ENCODE data around the gene EMD. TPM values are rescaled to one million over a fixed set of nuclear protein-coding genes. Genes with fewer than 3 reads are reported as not detected.

Gene EMD
- total and polyA plus RNA-seq, 12 donors, result 7.7 to 95.2 (median 52.6) TPM

GRCh38 chrX:154401918-154402621 lies 23.0 kb downstream of the EMD start:
- peaks cover 0 to 8% of the 10 kb centered on the region in 2 donors for H3K4me1 ChIP-seq (replicated peaks in 1 of 2)
- peaks cover 0 to 23% of the 10 kb centered on the region in 2 donors for H3K36me3 ChIP-seq (replicated peaks in 1 of 2)
- no peak overlapping the region for H3K4me3 ChIP-seq
- DNase-seq, result peak in 1 of 7 donors; percentile 16
- no peaks in the 10 kb centered on the region for H3K9me3 ChIP-seq (replicated peaks in 1 of 3)
- H3K27me3 ChIP-seq, result no peaks in the 10 kb centered on the region
- TF ChIP-seq CTCF (IDR thresholded peaks at IDR 0.05) (no peak), POLR2A (IDR thresholded peaks at IDR 0.05) (no peak)
- no peak overlapping the region for H3K27ac ChIP-seq
- 39 to 73% (median 58%) methylated on average over 3 to 6 of the region's 6 CpGs for WGBS, 4 donors
- intact Hi-C loops (cut with DNase I), result no loop called here

- WGBS, 4 donors, result 71 to 87% (median 84%) methylated on average over 5 to 19 of the region's 19 CpGs
- no peak for TF ChIP-seq CTCF (IDR thresholded peaks at IDR 0.05)
- TF ChIP-seq POLR2A (IDR thresholded peaks at IDR 0.05), result no peak
- H3K4me1 ChIP-seq (replicated peaks in 1 of 2), result peaks cover 0 to 8% of the 10 kb centered on the region in 2 donors
- intact Hi-C loops (cut with DNase I), result no loop called here
- no peak overlapping the region for H3K27ac ChIP-seq
- DNase-seq, result no peak
- H3K36me3 ChIP-seq (replicated peaks in 1 of 2), result peaks cover 0 to 23% of the 10 kb centered on the region in 2 donors
- no peak overlapping the region for H3K4me3 ChIP-seq
- H3K9me3 ChIP-seq (replicated peaks in 1 of 3), result no peaks in the 10 kb centered on the region
- H3K27me3 ChIP-seq, result no peaks in the 10 kb centered on the region
Observed at GRCh38 chrX:154402622-154403127, 23.6 kb downstream of the EMD start.

DNA sequence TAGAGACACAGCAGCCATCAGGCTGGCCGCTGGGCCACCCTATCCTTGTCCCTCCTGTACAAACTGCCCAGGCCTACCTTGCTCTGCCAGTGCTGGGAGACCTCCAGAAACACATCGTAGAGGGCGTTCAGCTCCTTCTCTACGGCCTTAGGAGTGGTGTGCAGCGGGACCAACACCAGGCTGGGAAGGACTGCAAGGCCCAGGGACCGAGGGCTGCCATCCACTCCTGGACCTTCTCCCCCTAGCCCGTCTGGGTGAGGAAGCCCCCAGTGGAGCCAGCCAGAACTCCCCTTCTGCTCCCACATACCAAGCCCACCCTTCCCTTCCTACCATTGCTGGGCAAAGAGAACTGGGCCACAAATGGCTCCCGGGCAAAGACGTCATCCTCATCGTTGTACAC lies 24.1 kb downstream of the EMD start:
- intact Hi-C loops (cut with DNase I), result no loop called here

DNA sequence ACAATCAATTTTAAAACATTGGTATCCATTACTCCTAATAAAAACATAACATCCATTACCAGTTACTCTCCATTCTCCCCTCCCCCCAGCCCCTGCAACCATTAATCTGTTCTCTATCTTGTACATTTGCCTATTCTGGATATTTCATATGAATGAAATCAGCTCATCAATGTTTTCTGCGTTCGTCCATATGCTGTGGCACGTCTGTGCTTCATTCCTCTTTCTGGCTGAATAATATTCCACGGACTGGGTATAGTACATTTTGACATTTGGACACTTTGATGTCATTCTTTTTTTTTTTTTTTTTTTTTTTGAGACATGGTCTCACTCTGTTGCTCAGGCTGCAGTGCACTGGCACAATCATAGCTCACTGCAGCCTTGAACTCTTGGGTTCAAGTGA lies 24.8 kb downstream of the EMD start:
- TF ChIP-seq POLR2A (IDR thresholded peaks at IDR 0.05) (no peak), CTCF (IDR thresholded peaks at IDR 0.05) (no peak)
- 82 to 93% (median 88%) methylated on average over 4 of the region's 4 CpGs for whole genome bisulfite sequencing, 4 donors
- intact Hi-C loops (cut with DNase I), result no loop called here

More for the DNA sequence above, 24.1 kb downstream of the EMD start:
- DNase-seq, result no peak
- WGBS, 4 donors, result 86 to 93% (median 90%) methylated on average over 3 to 10 of the region's 10 CpGs
- H3K27ac ChIP-seq, result no peak overlapping the region
- no peaks in the 10 kb centered on the region for H3K27me3 ChIP-seq
- H3K36me3 ChIP-seq (replicated peaks in 1 of 2), result peaks cover 0 to 23% of the 10 kb centered on the region in 2 donors
- TF ChIP-seq CTCF (IDR thresholded peaks at IDR 0.05), result no peak
- TF ChIP-seq POLR2A (IDR thresholded peaks at IDR 0.05), result no peak
- H3K4me3 ChIP-seq, result no peak overlapping the region
- no peaks in the 10 kb centered on the region for H3K9me3 ChIP-seq (replicated peaks in 1 of 3)
- peaks cover 0 to 8% of the 10 kb centered on the region in 2 donors for H3K4me1 ChIP-seq (replicated peaks in 1 of 2)

More for the DNA sequence above, 24.8 kb downstream of the EMD start:
- H3K27ac ChIP-seq, result no peak overlapping the region
- DNase-seq, result no peak
- H3K4me3 ChIP-seq, result no peak overlapping the region
- H3K36me3 ChIP-seq (replicated peaks in 1 of 2), result peaks cover 0 to 23% of the 10 kb centered on the region in 2 donors
- no peaks in the 10 kb centered on the region for H3K27me3 ChIP-seq
- peaks cover 0 to 8% of the 10 kb centered on the region in 2 donors for H3K4me1 ChIP-seq (replicated peaks in 1 of 2)
- no peaks in the 10 kb centered on the region for H3K9me3 ChIP-seq (replicated peaks in 1 of 3)
